Measurements from ENCODE around the gene PROC.

PROC gene

DNA sequence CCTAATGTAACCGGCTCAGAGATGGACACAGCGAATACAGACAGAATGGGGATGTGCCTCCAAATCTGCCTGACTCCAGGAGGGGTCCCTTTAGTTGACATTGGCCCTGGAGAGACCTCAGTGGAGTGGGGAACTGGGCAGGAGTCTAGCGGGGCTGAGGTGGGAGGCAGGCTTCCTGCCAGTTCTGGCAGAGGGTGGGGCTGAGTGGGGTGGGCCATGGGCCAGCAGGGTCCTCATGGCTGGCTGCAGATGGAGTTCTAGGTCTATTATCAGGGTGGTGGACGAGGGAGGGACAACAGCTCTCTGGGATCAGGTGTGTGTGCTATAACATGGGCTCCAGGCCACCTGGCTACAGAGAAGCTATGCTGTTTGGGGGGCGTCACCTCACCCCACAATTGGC lies 21.1 kb downstream of the PROC start:
- peaks cover 4% of the 10 kb centered on the region for H3K36me3 ChIP-seq (replicated peaks; ENCODE audit: low read depth, low read length)
- no peaks in the 10 kb centered on the region for H3K4me1 ChIP-seq (ENCODE audit: low read length)
- H4K20me1 ChIP-seq (ENCODE audit: insufficient read depth, low read length), result no peaks in the 10 kb centered on the region
- no peak overlapping the region for H2AFZ ChIP-seq (ENCODE audit: low read depth, low read length)
- no peak overlapping the region for H3K4me2 ChIP-seq (ENCODE audit: low read length)
- H3K9ac ChIP-seq (ENCODE audit: low read length), result no peak overlapping the region
- TF ChIP-seq EZH2phosphoT487 (IDR thresholded peaks at IDR 0.05; ENCODE audit: low read depth), result no peak
- TF ChIP-seq, protein P1, sequence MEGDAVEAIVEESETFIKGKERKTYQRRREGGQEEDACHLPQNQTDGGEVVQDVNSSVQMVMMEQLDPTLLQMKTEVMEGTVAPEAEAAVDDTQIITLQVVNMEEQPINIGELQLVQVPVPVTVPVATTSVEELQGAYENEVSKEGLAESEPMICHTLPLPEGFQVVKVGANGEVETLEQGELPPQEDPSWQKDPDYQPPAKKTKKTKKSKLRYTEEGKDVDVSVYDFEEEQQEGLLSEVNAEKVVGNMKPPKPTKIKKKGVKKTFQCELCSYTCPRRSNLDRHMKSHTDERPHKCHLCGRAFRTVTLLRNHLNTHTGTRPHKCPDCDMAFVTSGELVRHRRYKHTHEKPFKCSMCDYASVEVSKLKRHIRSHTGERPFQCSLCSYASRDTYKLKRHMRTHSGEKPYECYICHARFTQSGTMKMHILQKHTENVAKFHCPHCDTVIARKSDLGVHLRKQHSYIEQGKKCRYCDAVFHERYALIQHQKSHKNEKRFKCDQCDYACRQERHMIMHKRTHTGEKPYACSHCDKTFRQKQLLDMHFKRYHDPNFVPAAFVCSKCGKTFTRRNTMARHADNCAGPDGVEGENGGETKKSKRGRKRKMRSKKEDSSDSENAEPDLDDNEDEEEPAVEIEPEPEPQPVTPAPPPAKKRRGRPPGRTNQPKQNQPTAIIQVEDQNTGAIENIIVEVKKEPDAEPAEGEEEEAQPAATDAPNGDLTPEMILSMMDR (IDR thresholded peaks at IDR 0.05; ENCODE audit: low read depth, low read length), result no peak
- H3K9me3 ChIP-seq (ENCODE audit: insufficient read depth, low read length), result no peaks in the 10 kb centered on the region
- no peaks in the 10 kb centered on the region for H3K79me2 ChIP-seq (ENCODE audit: low read length)
- H3K27ac ChIP-seq (ENCODE audit: low read length), result no peak overlapping the region
- no peak overlapping the region for H3K4me3 ChIP-seq (ENCODE audit: low read length)
- no peaks in the 10 kb centered on the region for H3K27me3 ChIP-seq (ENCODE audit: low read depth, low read length)

DNA sequence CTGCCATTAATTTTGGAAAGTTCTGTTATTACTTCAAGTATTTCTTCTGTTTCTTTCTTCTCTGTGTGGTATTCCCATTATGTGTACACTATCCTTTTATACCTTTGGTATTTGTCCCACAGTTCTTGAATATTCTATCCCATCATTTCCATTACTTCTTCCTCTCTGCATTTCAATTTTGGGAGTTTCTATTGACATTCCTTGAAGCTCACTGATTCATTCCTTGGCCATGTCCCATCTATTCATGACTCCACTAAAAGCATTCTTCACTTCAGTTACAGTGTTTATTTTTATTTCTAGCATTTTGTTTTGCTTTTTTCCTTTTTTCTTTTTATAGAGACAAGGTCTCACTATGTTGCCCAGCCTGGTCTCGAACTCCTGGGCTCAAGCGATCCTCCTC lies 30.3 kb downstream of the PROC start:
- H3K9me3 ChIP-seq (ENCODE audit: insufficient read depth, low read length), result no peaks in the 10 kb centered on the region
- H3K27me3 ChIP-seq (ENCODE audit: low read depth, low read length), result no peaks in the 10 kb centered on the region
- H3K27ac ChIP-seq (ENCODE audit: low read length), result no peak overlapping the region
- H3K4me3 ChIP-seq (ENCODE audit: low read length), result no peak overlapping the region
- H3K4me2 ChIP-seq (ENCODE audit: low read length), result no peak overlapping the region
- no peak overlapping the region for H3K9ac ChIP-seq (ENCODE audit: low read length)
- H2AFZ ChIP-seq (ENCODE audit: low read depth, low read length), result no peak overlapping the region
- no peaks in the 10 kb centered on the region for H4K20me1 ChIP-seq (ENCODE audit: insufficient read depth, low read length)
- H3K36me3 ChIP-seq (replicated peaks; ENCODE audit: low read depth, low read length), result peaks cover 3% of the 10 kb centered on the region
- TF ChIP-seq, protein P1 (IDR thresholded peaks at IDR 0.05; ENCODE audit: low read depth, low read length), result no peak
- no peak for TF ChIP-seq EZH2phosphoT487 (IDR thresholded peaks at IDR 0.05; ENCODE audit: low read depth)
- H3K79me2 ChIP-seq (ENCODE audit: low read length), result no peaks in the 10 kb centered on the region
- H3K4me1 ChIP-seq (ENCODE audit: low read length), result no peaks in the 10 kb centered on the region

DNA sequence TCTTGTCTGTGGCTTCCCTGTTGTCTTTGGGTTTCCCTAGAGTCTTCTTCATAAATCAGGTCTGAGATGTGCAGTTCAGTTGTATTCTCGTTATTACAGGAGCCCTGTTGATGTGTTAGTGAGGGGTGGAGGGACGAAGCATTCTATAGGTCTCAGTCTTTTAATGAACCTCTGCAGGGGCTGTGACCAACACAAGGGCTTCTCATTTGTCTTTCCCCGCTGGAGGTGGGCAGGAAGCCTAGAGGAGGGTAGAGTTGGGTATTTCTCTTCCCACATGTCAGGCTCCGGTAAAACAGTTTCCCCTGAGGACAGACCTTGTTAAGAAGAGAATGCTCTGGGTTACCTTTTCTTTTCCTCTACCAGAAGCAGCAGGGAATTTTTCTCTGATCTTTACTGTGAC lies 31.2 kb downstream of the PROC start:
- H2AFZ ChIP-seq (ENCODE audit: low read depth, low read length), result no peak overlapping the region
- no peak overlapping the region for H3K4me2 ChIP-seq (ENCODE audit: low read length)
- no peak overlapping the region for H3K9ac ChIP-seq (ENCODE audit: low read length)
- H3K27ac ChIP-seq (ENCODE audit: low read length), result no peak overlapping the region
- no peaks in the 10 kb centered on the region for H3K9me3 ChIP-seq (ENCODE audit: insufficient read depth, low read length)
- H3K27me3 ChIP-seq (ENCODE audit: low read depth, low read length), result no peaks in the 10 kb centered on the region
- H4K20me1 ChIP-seq (ENCODE audit: insufficient read depth, low read length), result no peaks in the 10 kb centered on the region
- no peaks in the 10 kb centered on the region for H3K4me1 ChIP-seq (ENCODE audit: low read length)
- H3K4me3 ChIP-seq (ENCODE audit: low read length), result no peak overlapping the region
- TF ChIP-seq, protein P1 (IDR thresholded peaks at IDR 0.05; ENCODE audit: low read depth, low read length), result no peak
- TF ChIP-seq EZH2phosphoT487 (IDR thresholded peaks at IDR 0.05; ENCODE audit: low read depth), result no peak
- no peaks in the 10 kb centered on the region for H3K79me2 ChIP-seq (ENCODE audit: low read length)
- peaks cover 3% of the 10 kb centered on the region for H3K36me3 ChIP-seq (replicated peaks; ENCODE audit: low read depth, low read length)

DNA sequence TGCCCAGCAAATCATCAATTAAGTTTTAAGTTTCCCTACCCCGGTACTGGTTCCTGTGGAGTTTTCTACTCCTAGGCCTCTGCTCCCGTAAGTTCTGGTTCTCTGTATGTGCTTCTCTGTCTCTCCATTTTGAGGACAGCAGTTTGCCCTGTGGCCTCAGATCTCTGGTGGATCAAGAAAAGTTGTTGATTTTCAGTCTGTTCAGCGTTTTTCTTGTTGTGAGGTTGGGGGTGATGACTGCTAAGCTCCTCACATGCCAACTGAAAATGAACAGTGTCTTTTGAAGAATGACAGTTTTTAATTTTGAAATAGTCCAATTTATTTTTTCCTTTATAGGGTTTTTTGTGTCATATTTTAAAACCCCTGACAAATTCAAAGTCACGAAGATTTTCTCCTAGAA lies 31.7 kb downstream of the PROC start:
- Histone ChIP-seq H4K20me1 (ENCODE audit: insufficient read depth, low read length) (no peaks in the 10 kb centered on the region), H3K4me3 (ENCODE audit: low read length) (no peak overlapping the region), H3K9ac (ENCODE audit: low read length) (no peak overlapping the region)

More for the DNA sequence above, 31.7 kb downstream of the PROC start:
- H3K79me2 ChIP-seq (ENCODE audit: low read length), result no peaks in the 10 kb centered on the region
- H3K9me3 ChIP-seq (ENCODE audit: insufficient read depth, low read length), result no peaks in the 10 kb centered on the region
- no peaks in the 10 kb centered on the region for H3K4me1 ChIP-seq (ENCODE audit: low read length)
- H3K4me2 ChIP-seq (ENCODE audit: low read length), result no peak overlapping the region
- H2AFZ ChIP-seq (ENCODE audit: low read depth, low read length), result no peak overlapping the region
- H3K36me3 ChIP-seq (replicated peaks; ENCODE audit: low read depth, low read length), result peaks cover 1% of the 10 kb centered on the region
- TF ChIP-seq EZH2phosphoT487 (IDR thresholded peaks at IDR 0.05; ENCODE audit: low read depth), result no peak
- TF ChIP-seq, protein P1 (IDR thresholded peaks at IDR 0.05; ENCODE audit: low read depth, low read length), result no peak
- H3K27me3 ChIP-seq (ENCODE audit: low read depth, low read length), result no peaks in the 10 kb centered on the region
- H3K27ac ChIP-seq (ENCODE audit: low read length), result no peak overlapping the region
